HepG2 (cell line): ENCODE results near the gene PEX10. TPM values are rescaled to one million over a fixed set of nuclear protein-coding genes. Genes with fewer than 3 reads are reported as not detected.

ENCODE experiments used
- ARHGAP35 ChIP-seq: sonication (generic); formaldehyde crosslinking; IDR thresholded peaks from 2 replicates; pipeline ENCODE4 v1.9.0; 2022; ENCODE audit warnings: mild to moderate bottlenecking, inconsistent platforms, moderate library complexity, missing genetic modification reagents, borderline replicate concordance
- ARID5B ChIP-seq: IDR thresholded peaks from 2 replicates; pipeline ENCODE4 v1.4.0; 2020; ENCODE audit warnings: mild to moderate bottlenecking, missing genetic modification reagents
- ATAD3A ChIP-seq: sonication (generic); formaldehyde crosslinking; IDR thresholded peaks from 2 replicates; pipeline ENCODE4 v1.4.0; 2020; ENCODE audit warnings: missing genetic modification reagents
- BCL3 ChIP-seq: sonication (generic); formaldehyde crosslinking; IDR thresholded peaks from 2 replicates; pipeline ENCODE4 v1.5.1; 2020; ENCODE audit warnings: mild to moderate bottlenecking, missing genetic modification reagents, moderate library complexity
- DR1 ChIP-seq: sonication (generic); formaldehyde crosslinking; IDR thresholded peaks from 2 replicates; pipeline ENCODE4 v1.8.0; 2021; ENCODE audit warnings: mild to moderate bottlenecking, missing genetic modification reagents, inconsistent platforms
- EEA1 ChIP-seq: sonication (generic); formaldehyde crosslinking; IDR thresholded peaks from 2 replicates; pipeline ENCODE4 v1.5.1; 2020; ENCODE audit warnings: mild to moderate bottlenecking, missing genetic modification reagents, borderline replicate concordance
- GATAD1 ChIP-seq: IDR thresholded peaks from 2 replicates; pipeline ENCODE4 v1.6.1; 2016; ENCODE audit warnings: missing genetic modification reagents, missing compliant biosample characterization
- HNF4A ChIP-seq: sonication (generic); formaldehyde crosslinking; IDR thresholded peaks from 2 replicates; pipeline ENCODE4 v1.4.0; 2020; ENCODE audit warnings: missing genetic modification reagents
- LRRFIP1 ChIP-seq: sonication (generic); formaldehyde crosslinking; conservative IDR thresholded peaks from 2 replicates; pipeline ENCODE4 v1.4.0; 2020; ENCODE audit warnings: missing genetic modification reagents
- MEF2D ChIP-seq: sonication (generic); formaldehyde crosslinking; IDR thresholded peaks from 2 replicates; pipeline ENCODE4 v1.5.1; 2020; ENCODE audit warnings: mild to moderate bottlenecking, missing genetic modification reagents
- SIX4 ChIP-seq: sonication (generic); formaldehyde crosslinking; IDR thresholded peaks from 2 replicates; pipeline ENCODE4 v1.4.0; 2020; ENCODE audit warnings: missing genetic modification reagents
- SP140L ChIP-seq: sonication (generic); formaldehyde crosslinking; IDR thresholded peaks from 2 replicates; pipeline ENCODE4 v1.4.0; 2020; ENCODE audit warnings: missing genetic modification reagents, borderline replicate concordance
- TCF7 ChIP-seq: sonication (generic); IDR thresholded peaks from 2 replicates; pipeline ENCODE4 v1.6.1; 2016; ENCODE audit warnings: antibody characterized with exemption, low read depth
- XRCC5 ChIP-seq: fragments of 200-400 bp; formaldehyde crosslinking; optimal IDR thresholded peaks from 2 replicates; pipeline ENCODE3; 2017; ENCODE audit warnings: mild to moderate bottlenecking, low read length
- ZKSCAN5 ChIP-seq: sonication (generic); formaldehyde crosslinking; IDR thresholded peaks from 2 replicates; pipeline ENCODE4 v1.5.1; 2020; ENCODE audit warnings: mild to moderate bottlenecking, missing genetic modification reagents
- ZNF253 ChIP-seq: sonication (generic); formaldehyde crosslinking; IDR thresholded peaks from 2 replicates; pipeline ENCODE4 v1.8.0; 2022; ENCODE audit warnings: mild to moderate bottlenecking, missing genetic modification reagents, borderline replicate concordance
- ZNF75D ChIP-seq: sonication (generic); formaldehyde crosslinking; IDR thresholded peaks from 2 replicates; pipeline ENCODE4 v1.8.1; 2023; ENCODE audit warnings: missing genetic modification reagents, mild to moderate bottlenecking, borderline replicate concordance
- ZNF772 ChIP-seq: sonication (generic); formaldehyde crosslinking; IDR thresholded peaks from 2 replicates; pipeline ENCODE4 v1.5.0; 2020; ENCODE audit warnings: mild to moderate bottlenecking, missing genetic modification reagents
- polyA plus RNA-seq, 8 experiments: library from polyadenylated mRNA; depleted of rRNA in 3 of 8; stranded (reverse) in 7 of 8; unstranded in 1 of 8; fragments of >200 nt; fragmentation: Illumina TruSeq in 4 of 8; extraction: Trizol in 4 of 8; gene quantifications; 2 replicates each; pipeline versions ENCODE4 v1.2.1 to v1.2.3, GENCODE V29; 2011 to 2016; ENCODE audit warnings: low read depth in 4 of 8, missing spikeins in 1 of 8, mixed read lengths in 1 of 8; ENCODE audit not compliant: insufficient read depth in 1 of 8
- total RNA-seq, 5 experiments: library from RNA; depleted of rRNA; stranded (reverse); fragments of >200 nt; fragmentation: Illumina TruSeq; extraction: Trizol; gene quantifications; 2 replicates each; pipeline ENCODE4 v1.2.3, GENCODE V29; 2016; ENCODE audit warnings: low read depth in 1 of 5

The PEX10 gene
- total and polyA plus RNA-seq, 2 of the 13 experiments (the other 11 are each of a cell fraction or from before 2014, with no cell fraction given): 16.1 to 39.6 TPM

- no peak for TF ChIP-seq ARID5B (CRISPR knock-in tag)
- peak; percentile 47; the same call in 1 of the 2 replicates for TF ChIP-seq ZNF772 (CRISPR knock-in tag)
- no peak for TF ChIP-seq GATAD1 (CRISPR knock-in tag)
- no peak for TF ChIP-seq XRCC5
- no peak for TF ChIP-seq DR1 (CRISPR knock-in tag)
- TF ChIP-seq ATAD3A (CRISPR knock-in tag): no peak
- 0 out of 2 replicates have a peak, but pooled peaks have one; percentile 55 for TF ChIP-seq BCL3
- peak; percentile 26; the same call in 1 of the 2 replicates for TF ChIP-seq ARHGAP35 (CRISPR knock-in tag)
- peak; percentile 75 for TF ChIP-seq HNF4A
- peak; percentile 96; the same call in 1 of the 2 replicates for TF ChIP-seq EEA1 (CRISPR knock-in tag)
- TF ChIP-seq LRRFIP1 (CRISPR knock-in tag): no peak
- TF ChIP-seq ZNF253 (CRISPR knock-in tag): no peak
- no peak for TF ChIP-seq SIX4 (CRISPR knock-in tag)
- no peak for TF ChIP-seq MEF2D
- no peak for TF ChIP-seq ZKSCAN5 (CRISPR knock-in tag)
- no peak for TF ChIP-seq SP140L
- no peak for TF ChIP-seq ZNF75D (CRISPR knock-in tag)
- no peak for TF ChIP-seq TCF7
Observed at GRCh38 chr1:2412773-2413494, 570 bp upstream of the PEX10 start (continued).
